Endothelial cell of umbilical vein (primary cell): ENCODE measurements around the gene NR1H2.

Experiments used
- CTCF ChIP-seq, 2 donors: IDR thresholded peaks; 1 replicate in 1 of 2; 2 replicates in 1 of 2; pipeline ENCODE4 v1.5.1; 2011; ENCODE audit warnings: low read length in 2 of 2, mild to moderate bottlenecking in 2 of 2, moderate library complexity in 2 of 2, control low read depth in 1 of 2, inconsistent platforms in 1 of 2, low read depth in 1 of 2; ENCODE audit not compliant: insufficient read depth in 1 of 2; ENCODE audit errors: extremely low read depth in 1 of 2
- GATA2 ChIP-seq: IDR thresholded peaks from 2 replicates; pipeline ENCODE4 v1.7.0; 2011; ENCODE audit warnings: low read depth, mild to moderate bottlenecking, moderate library complexity, mixed read lengths, low read length; ENCODE audit not compliant: insufficient read length, insufficient read depth
- MAX ChIP-seq: IDR thresholded peaks from 2 replicates; pipeline ENCODE4 v1.6.1; 2011; ENCODE audit not compliant: insufficient read depth, insufficient read length

- no peak for TF ChIP-seq CTCF (IDR thresholded peaks at IDR 0.05; ENCODE audit: extremely low read depth in 1 of 2, insufficient read depth in 1 of 2, low read depth in 1 of 2, low read length in 2 of 2)
- TF ChIP-seq MAX = no peak
- no peak for TF ChIP-seq GATA2
Measured at GRCh38 chr19:50422397-50423278, 46.4 kb downstream of the NR1H2 start.
